Uterus (tissue), 4 donors: ENCODE results near the gene DRAP1. TPM values are rescaled to one million over a fixed set of nuclear protein-coding genes. Genes with fewer than 3 reads are reported as not detected.

ENCODE experiments used
- DNase-seq, 2 donors: peaks; one replicate each; pipeline ENCODE4 v3.0.0-alpha.2; 2019 to 2020
- H3K27ac ChIP-seq, 2 donors: fragments of 200-600 bp; sonication (generic); 1 replicate in 1 of 2; 2 replicates in 1 of 2; pipeline ENCODE4 v1.5.1; 2016 to 2018
- H3K27me3 ChIP-seq, 2 donors: fragments of 200-600 bp; sonication (generic); one replicate each; pipeline ENCODE4 v1.5.1; 2018 to 2019; ENCODE audit warnings: control low read depth in 1 of 2
- H3K36me3 ChIP-seq, 2 donors: fragments of 200-600 bp; sonication (generic); one replicate each; pipeline ENCODE4 v1.5.1; 2019; ENCODE audit warnings: control low read depth in 1 of 2
- H3K4me1 ChIP-seq, 2 donors: fragments of 200-600 bp; sonication (generic); one replicate each; pipeline ENCODE4 v1.5.1; 2018 to 2019; ENCODE audit warnings: control low read depth in 1 of 2
- H3K4me3 ChIP-seq, 2 donors: fragments of 200-600 bp; sonication (generic); 1 replicate in 1 of 2; 2 replicates in 1 of 2; pipeline ENCODE4 v1.5.1; 2018 to 2019; ENCODE audit warnings: mild to moderate bottlenecking in 1 of 2
- H3K9me3 ChIP-seq, 2 donors: fragments of 200-600 bp; sonication (generic); one replicate each; pipeline ENCODE4 v1.5.1; 2019; ENCODE audit warnings: control low read depth in 1 of 2
- POLR2A ChIP-seq, 2 donors: fragments of 450-650 bp; IDR thresholded peaks; one replicate each; pipeline ENCODE4 v1.6.1; 2016; ENCODE audit warnings: antibody characterized with exemption in 2 of 2, mild to moderate bottlenecking in 1 of 2, moderate library complexity in 1 of 2
- intact Hi-C: fragments of 100-400 bp; cut with DNase I; formaldehyde crosslinking; loops from one replicate; pipeline ENCODE4 v1.15.1; 2023; ENCODE audit warnings: low total_unique reads
- total RNA-seq, 4 donors: library from RNA; depleted of rRNA in 3 of 4; stranded (reverse); fragments of >200 nt in 3 of 4; gene quantifications; one replicate each; pipeline versions ENCODE4 v1.1.0 to v1.2.4, GENCODE V29; 2014 to 2023
- TF ChIP-seq, protein P1 (sequence below), 4 experiments: fragments of 200-600 bp in 2 of 4; fragments of 450-650 bp in 2 of 4; sonication (generic) in 2 of 4; IDR thresholded peaks; one replicate each; pipeline ENCODE4 v1.5.1; 2016 to 2019; ENCODE audit warnings: antibody characterized with exemption in 4 of 4, mild to moderate bottlenecking in 2 of 4, moderate library complexity in 1 of 4
- donor health status: DM: yes; HTN: yes; CAD: no.

The DRAP1 gene
- total RNA-seq, 4 donors from 2014 or later: 9.2 to 83.0 (median 60.6) TPM

GRCh38 chr11:65919573-65920371 is 546 bp downstream of the DRAP1 start:
- DNase-seq: peak in 1 of 2 donors; percentile 60
- Histone ChIP-seq H3K4me3 (peak overlapping the region; percentile 73 to 97), H3K4me1 (peaks cover 23 to 39% of the 10 kb centered on the region in 2 donors), H3K27me3 (no peaks in the 10 kb centered on the region), H3K27ac (peak overlapping the region; percentile 82 to 94), H3K36me3 (no peaks in the 10 kb centered on the region), H3K9me3 (no peaks in the 10 kb centered on the region)
- no peak for TF ChIP-seq POLR2A (IDR thresholded peaks at IDR 0.05)
- TF ChIP-seq, protein P1, sequence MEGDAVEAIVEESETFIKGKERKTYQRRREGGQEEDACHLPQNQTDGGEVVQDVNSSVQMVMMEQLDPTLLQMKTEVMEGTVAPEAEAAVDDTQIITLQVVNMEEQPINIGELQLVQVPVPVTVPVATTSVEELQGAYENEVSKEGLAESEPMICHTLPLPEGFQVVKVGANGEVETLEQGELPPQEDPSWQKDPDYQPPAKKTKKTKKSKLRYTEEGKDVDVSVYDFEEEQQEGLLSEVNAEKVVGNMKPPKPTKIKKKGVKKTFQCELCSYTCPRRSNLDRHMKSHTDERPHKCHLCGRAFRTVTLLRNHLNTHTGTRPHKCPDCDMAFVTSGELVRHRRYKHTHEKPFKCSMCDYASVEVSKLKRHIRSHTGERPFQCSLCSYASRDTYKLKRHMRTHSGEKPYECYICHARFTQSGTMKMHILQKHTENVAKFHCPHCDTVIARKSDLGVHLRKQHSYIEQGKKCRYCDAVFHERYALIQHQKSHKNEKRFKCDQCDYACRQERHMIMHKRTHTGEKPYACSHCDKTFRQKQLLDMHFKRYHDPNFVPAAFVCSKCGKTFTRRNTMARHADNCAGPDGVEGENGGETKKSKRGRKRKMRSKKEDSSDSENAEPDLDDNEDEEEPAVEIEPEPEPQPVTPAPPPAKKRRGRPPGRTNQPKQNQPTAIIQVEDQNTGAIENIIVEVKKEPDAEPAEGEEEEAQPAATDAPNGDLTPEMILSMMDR (IDR thresholded peaks at IDR 0.05): no peak
- intact Hi-C loops: no loop called here

GRCh38 chr11:65920372-65920802 is 1.2 kb downstream of the DRAP1 start:
- H3K27ac ChIP-seq: peak overlapping the region; percentile 82 to 94
- TF ChIP-seq POLR2A (IDR thresholded peaks at IDR 0.05): no peak
- TF ChIP-seq, protein P1 (IDR thresholded peaks at IDR 0.05): no peak
- intact Hi-C loops: no loop called here
- DNase-seq: peak; percentile 35
- H3K4me1 ChIP-seq: peaks cover 23 to 37% of the 10 kb centered on the region in 2 donors
- peak overlapping the region; percentile 73 to 97 for H3K4me3 ChIP-seq
- H3K27me3 ChIP-seq: no peaks in the 10 kb centered on the region
- no peaks in the 10 kb centered on the region for H3K36me3 ChIP-seq
- H3K9me3 ChIP-seq: no peaks in the 10 kb centered on the region

DNA sequence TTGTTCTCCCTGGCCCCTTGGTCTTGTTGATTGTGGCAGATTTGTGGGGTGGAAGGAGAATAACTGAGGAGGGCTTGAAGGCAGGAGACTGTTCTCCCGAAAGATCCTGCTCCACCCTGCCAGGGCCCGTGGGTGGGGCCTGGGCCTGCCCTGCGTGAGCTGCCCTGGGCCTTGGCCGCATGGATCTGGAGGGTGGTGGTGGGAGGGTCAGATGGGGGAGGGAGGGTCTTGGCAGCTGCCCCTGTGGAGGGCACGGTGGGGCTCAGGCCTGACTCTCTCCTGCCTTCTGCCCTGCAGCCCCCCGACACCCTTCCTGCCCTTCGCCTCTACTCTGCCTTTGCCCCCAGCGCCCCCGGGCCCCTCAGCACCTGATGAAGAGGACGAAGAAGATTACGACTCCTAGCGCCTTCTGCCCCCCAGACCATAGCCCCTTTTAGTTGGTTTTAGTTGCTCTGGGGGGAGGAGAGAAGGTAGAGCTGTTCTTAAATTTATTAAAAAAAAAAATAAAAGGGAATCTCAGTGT is 1.9 kb downstream of the DRAP1 start:
- intact Hi-C loops: no loop called here
- TF ChIP-seq POLR2A (IDR thresholded peaks at IDR 0.05): no peak
- TF ChIP-seq, protein P1 (IDR thresholded peaks at IDR 0.05): no peak
- H3K4me1 ChIP-seq: peaks cover 23 to 30% of the 10 kb centered on the region in 2 donors

GRCh38 chr11:65921876-65922275 is 2.6 kb downstream of the DRAP1 start:
- no peaks in the 10 kb centered on the region for H3K36me3 ChIP-seq
- DNase-seq: no peak
- H3K27ac ChIP-seq: no peak overlapping the region
- peaks cover 19 to 23% of the 10 kb centered on the region in 2 donors for H3K4me1 ChIP-seq
- no peak for TF ChIP-seq POLR2A (IDR thresholded peaks at IDR 0.05)
- TF ChIP-seq, protein P1 (IDR thresholded peaks at IDR 0.05): no peak
- no peaks in the 10 kb centered on the region for H3K9me3 ChIP-seq
- no peak overlapping the region for H3K4me3 ChIP-seq
- no peaks in the 10 kb centered on the region for H3K27me3 ChIP-seq
- intact Hi-C loops: no loop called here

More for the DNA sequence above, 1.9 kb downstream of the DRAP1 start:
- Histone ChIP-seq H3K36me3 (no peaks in the 10 kb centered on the region), H3K4me3 (no peak overlapping the region), H3K9me3 (no peaks in the 10 kb centered on the region), H3K27me3 (no peaks in the 10 kb centered on the region), H3K27ac (peak overlapping the region in 1 of 2 donors; percentile 94)
- no peak for DNase-seq

DNA sequence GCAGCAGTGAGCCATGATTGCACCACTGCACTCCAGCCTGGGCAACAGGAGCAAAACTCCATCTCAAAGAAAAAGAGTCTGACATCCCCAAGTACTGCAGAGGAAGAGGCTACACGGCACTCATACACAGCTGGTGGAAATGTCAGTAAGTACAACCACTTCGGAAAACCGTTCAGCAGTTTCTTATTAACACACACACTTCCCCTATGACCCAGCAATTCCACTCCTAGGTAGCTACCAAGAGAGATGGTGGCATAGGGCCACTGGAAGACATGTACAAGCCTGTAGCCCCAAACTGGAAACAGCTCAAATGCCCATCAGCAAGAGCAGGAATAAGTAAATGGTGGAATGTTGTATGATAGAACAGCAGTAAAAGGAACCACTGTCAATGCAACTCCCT is 3.3 kb downstream of the DRAP1 start:
- intact Hi-C loops: no loop called here
- no peaks in the 10 kb centered on the region for H3K36me3 ChIP-seq
- no peak overlapping the region for H3K4me3 ChIP-seq
- peaks cover 12 to 17% of the 10 kb centered on the region in 2 donors for H3K4me1 ChIP-seq
- TF ChIP-seq, protein P1 (IDR thresholded peaks at IDR 0.05): no peak
- TF ChIP-seq POLR2A (IDR thresholded peaks at IDR 0.05): no peak
- no peak overlapping the region for H3K27ac ChIP-seq
- no peak for DNase-seq
- no peaks in the 10 kb centered on the region for H3K9me3 ChIP-seq
- no peaks in the 10 kb centered on the region for H3K27me3 ChIP-seq
